ENCODE results near the gene CD24. TPM values are rescaled to one million over a fixed set of nuclear protein-coding genes. Genes with fewer than 3 reads are reported as not detected.
A peak's percentile ranks its signal among the peaks of the same experiment; 100 is the strongest.

Gene CD24
- total RNA-seq, 1 experiment from 2014 or later = 1,551 TPM

DNA sequence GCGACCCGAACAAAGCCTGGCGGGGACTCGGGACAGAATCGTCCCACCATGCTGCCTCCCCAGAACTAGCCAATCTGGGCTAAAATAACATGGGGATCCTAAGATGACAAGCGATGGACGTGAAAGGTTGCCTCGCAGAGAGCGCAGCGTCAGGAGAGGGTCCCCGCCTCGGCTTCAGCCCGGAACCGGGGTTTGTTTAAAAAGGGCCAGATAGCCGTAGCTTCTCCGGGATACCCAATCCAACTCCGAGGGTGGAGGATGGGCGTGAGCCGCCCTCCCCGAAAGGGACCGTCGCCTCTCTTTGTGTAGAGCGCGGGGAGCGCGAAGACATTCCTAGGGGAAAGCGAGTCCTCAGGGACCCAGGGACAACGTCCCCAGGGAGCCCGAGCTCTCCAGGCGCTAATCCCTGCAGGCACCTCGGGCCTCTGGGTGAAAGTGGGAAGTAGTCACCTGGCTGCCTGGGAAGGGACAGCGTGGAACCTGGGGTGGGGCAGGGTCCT, 643 bp downstream of the CD24 start:
- Histone ChIP-seq H3K79me1 (ENCODE audit: insufficient read depth, low read depth, low read length, poor library complexity, severe bottlenecking) (no peaks in the 10 kb centered on the region), H4K5ac (ENCODE audit: insufficient read length, low read depth, low read length) (no peak overlapping the region), H3K9ac (ENCODE audit: extremely low read depth, insufficient read length, low read length) (peak overlapping the region; percentile 98), H4K20me1 (ENCODE audit: control insufficient read depth, insufficient read depth, insufficient read length) (no peaks in the 10 kb centered on the region), H3K14ac (ENCODE audit: insufficient read depth, low read length) (peak overlapping the region; percentile 97), H2BK20ac (ENCODE audit: low read depth, low read length, poor library complexity, severe bottlenecking) (no peak overlapping the region), H4K8ac (replicated peaks; ENCODE audit: insufficient read length, low read depth, low read length) (no peak overlapping the region), H2BK5ac (ENCODE audit: insufficient read length, low read length) (no peak overlapping the region), H3K23ac (ENCODE audit: insufficient read length, low read depth, low read length) (no peak overlapping the region), H3K27ac (ENCODE audit: insufficient read length, low read depth, low read length) (peak overlapping the region; percentile 4), H3K18ac (ENCODE audit: insufficient read length, low read depth, low read length) (peak overlapping the region; percentile 83), H3K4me2 (ENCODE audit: insufficient read depth, insufficient read length, low read length) (peak overlapping the region; percentile 66), H3K9me3 (ENCODE audit: control insufficient read depth, low read depth, low read length) (no peaks in the 10 kb centered on the region), H2AFZ (ENCODE audit: low read length) (no peak overlapping the region), H2BK15ac (ENCODE audit: low read depth, low read length) (no peak overlapping the region), H3T11ph (ENCODE audit: low read length) (no peak overlapping the region), H2BK12ac (ENCODE audit: insufficient read length, low read depth, low read length) (no peak overlapping the region), H3K27me3 (ENCODE audit: insufficient read depth, low read length) (no peaks in the 10 kb centered on the region), H3K23me2 (ENCODE audit: insufficient read length, low read depth, low read length, poor library complexity, severe bottlenecking) (no peaks in the 10 kb centered on the region), H3K4ac (ENCODE audit: low read depth, low read length) (peak overlapping the region; percentile 35; the same call in 1 of the 2 replicates), H3K56ac (ENCODE audit: insufficient read length, low read depth, low read length) (no peak overlapping the region), H4K91ac (ENCODE audit: insufficient read length, low read depth, low read length) (peak overlapping the region; percentile 42), H3K4me1 (ENCODE audit: insufficient read depth, low read length) (no peaks in the 10 kb centered on the region), H2BK120ac (ENCODE audit: low read depth, low read length, poor library complexity, severe bottlenecking) (no peak overlapping the region), H2AK5ac (ENCODE audit: insufficient read length, low read length) (no peak overlapping the region), H3K79me2 (ENCODE audit: insufficient read depth, low read length) (peaks cover 31% of the 10 kb centered on the region; the same call in 1 of the 2 replicates)
- DNase-seq = no peak
- Mint-ChIP-seq H3K36me3 (ENCODE audit: insufficient read depth in 1 of 3, low read depth in 3 of 3) (peaks cover 39 to 49% (median 48%) of the 10 kb centered on the region in 3 experiments), H3K4me1 (peaks cover 15 to 30% of the 10 kb centered on the region in 2 experiments), H3K27ac (peak overlapping the region; percentile 86 to 98 (median 97)), H3K27me3 (ENCODE audit: low read depth) (no peaks in the 10 kb centered on the region; the same call in 1 of the 2 replicates), H3K9me3 (peaks cover 5 to 13% of the 10 kb centered on the region in 2 experiments; a peak in 4 of 5 replicates), H3K4me3 (peak overlapping the region; percentile 96 to 99)
- TF ChIP-seq, protein P1, sequence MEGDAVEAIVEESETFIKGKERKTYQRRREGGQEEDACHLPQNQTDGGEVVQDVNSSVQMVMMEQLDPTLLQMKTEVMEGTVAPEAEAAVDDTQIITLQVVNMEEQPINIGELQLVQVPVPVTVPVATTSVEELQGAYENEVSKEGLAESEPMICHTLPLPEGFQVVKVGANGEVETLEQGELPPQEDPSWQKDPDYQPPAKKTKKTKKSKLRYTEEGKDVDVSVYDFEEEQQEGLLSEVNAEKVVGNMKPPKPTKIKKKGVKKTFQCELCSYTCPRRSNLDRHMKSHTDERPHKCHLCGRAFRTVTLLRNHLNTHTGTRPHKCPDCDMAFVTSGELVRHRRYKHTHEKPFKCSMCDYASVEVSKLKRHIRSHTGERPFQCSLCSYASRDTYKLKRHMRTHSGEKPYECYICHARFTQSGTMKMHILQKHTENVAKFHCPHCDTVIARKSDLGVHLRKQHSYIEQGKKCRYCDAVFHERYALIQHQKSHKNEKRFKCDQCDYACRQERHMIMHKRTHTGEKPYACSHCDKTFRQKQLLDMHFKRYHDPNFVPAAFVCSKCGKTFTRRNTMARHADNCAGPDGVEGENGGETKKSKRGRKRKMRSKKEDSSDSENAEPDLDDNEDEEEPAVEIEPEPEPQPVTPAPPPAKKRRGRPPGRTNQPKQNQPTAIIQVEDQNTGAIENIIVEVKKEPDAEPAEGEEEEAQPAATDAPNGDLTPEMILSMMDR (conservative IDR thresholded peaks at IDR 0.05) = no peak
- no CpG with 5 or more reads among the region's 32 CpGs for WGBS (ENCODE audit: extremely low coverage, insufficient read length, low lambda C conversion rate)

Measured in H9 (cell line).